ENCODE data around the gene TNRC6C. TPM values are rescaled to one million over a fixed set of nuclear protein-coding genes. Genes with fewer than 3 reads are reported as not detected.

Gene TNRC6C
- total and polyA plus RNA-seq, 2 experiments from 2014 or later: 10.1 to 16.6 TPM

DNA sequence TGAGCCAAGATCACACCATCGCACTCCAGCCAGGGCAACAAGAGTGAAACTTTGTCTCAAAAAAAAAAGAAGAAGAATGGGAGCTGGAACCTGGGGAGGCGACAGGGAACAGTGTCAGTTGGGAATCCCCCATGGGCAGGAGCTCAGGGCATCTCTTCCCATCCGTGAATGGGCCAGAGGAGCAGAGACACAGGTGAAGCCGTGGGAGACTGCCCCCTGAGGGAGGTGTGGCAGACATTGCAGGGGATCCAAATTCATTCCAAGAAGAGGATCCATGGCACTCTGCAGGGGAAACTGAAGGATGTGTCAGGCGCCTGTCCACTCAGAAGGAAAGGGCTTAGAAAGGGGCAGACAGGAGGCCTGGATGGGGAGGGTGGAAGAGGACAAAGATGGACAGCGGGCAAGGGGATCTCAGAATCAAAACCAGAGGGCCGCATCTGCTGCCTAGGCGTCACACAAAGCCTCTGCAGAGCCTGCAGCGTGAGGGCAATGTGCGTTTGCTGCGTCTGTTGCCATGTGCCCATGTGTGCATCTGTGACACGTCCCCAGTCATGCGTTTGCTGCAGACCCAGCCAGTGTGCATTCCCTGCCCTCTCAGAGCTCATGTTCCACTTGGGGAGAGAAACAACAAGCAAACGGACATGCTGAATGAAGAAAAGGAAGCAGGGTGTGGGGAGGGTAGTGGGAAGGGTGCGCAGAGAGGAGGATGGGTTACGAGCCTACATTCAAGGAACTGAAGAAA, 30.6 kb upstream of the TNRC6C start:
- H3K4me1 ChIP-seq (ENCODE audit: insufficient read depth): peaks cover 51% of the 10 kb centered on the region
- no peak overlapping the region for H3K4me2 ChIP-seq
- Mint-ChIP-seq H3K36me3 (ENCODE audit: low read depth) (peaks cover 4% of the 10 kb centered on the region; the same call in 2 of the 3 replicates), H3K9me3 (no peaks in the 10 kb centered on the region), H3K27ac (no peak overlapping the region), H3K4me1 (peaks cover 67% of the 10 kb centered on the region), H3K4me3 (no peak overlapping the region), H3K27me3 (ENCODE audit: insufficient read depth, low read depth, poor library complexity) (peaks cover 43% of the 10 kb centered on the region)
- TF ChIP-seq, protein P1, sequence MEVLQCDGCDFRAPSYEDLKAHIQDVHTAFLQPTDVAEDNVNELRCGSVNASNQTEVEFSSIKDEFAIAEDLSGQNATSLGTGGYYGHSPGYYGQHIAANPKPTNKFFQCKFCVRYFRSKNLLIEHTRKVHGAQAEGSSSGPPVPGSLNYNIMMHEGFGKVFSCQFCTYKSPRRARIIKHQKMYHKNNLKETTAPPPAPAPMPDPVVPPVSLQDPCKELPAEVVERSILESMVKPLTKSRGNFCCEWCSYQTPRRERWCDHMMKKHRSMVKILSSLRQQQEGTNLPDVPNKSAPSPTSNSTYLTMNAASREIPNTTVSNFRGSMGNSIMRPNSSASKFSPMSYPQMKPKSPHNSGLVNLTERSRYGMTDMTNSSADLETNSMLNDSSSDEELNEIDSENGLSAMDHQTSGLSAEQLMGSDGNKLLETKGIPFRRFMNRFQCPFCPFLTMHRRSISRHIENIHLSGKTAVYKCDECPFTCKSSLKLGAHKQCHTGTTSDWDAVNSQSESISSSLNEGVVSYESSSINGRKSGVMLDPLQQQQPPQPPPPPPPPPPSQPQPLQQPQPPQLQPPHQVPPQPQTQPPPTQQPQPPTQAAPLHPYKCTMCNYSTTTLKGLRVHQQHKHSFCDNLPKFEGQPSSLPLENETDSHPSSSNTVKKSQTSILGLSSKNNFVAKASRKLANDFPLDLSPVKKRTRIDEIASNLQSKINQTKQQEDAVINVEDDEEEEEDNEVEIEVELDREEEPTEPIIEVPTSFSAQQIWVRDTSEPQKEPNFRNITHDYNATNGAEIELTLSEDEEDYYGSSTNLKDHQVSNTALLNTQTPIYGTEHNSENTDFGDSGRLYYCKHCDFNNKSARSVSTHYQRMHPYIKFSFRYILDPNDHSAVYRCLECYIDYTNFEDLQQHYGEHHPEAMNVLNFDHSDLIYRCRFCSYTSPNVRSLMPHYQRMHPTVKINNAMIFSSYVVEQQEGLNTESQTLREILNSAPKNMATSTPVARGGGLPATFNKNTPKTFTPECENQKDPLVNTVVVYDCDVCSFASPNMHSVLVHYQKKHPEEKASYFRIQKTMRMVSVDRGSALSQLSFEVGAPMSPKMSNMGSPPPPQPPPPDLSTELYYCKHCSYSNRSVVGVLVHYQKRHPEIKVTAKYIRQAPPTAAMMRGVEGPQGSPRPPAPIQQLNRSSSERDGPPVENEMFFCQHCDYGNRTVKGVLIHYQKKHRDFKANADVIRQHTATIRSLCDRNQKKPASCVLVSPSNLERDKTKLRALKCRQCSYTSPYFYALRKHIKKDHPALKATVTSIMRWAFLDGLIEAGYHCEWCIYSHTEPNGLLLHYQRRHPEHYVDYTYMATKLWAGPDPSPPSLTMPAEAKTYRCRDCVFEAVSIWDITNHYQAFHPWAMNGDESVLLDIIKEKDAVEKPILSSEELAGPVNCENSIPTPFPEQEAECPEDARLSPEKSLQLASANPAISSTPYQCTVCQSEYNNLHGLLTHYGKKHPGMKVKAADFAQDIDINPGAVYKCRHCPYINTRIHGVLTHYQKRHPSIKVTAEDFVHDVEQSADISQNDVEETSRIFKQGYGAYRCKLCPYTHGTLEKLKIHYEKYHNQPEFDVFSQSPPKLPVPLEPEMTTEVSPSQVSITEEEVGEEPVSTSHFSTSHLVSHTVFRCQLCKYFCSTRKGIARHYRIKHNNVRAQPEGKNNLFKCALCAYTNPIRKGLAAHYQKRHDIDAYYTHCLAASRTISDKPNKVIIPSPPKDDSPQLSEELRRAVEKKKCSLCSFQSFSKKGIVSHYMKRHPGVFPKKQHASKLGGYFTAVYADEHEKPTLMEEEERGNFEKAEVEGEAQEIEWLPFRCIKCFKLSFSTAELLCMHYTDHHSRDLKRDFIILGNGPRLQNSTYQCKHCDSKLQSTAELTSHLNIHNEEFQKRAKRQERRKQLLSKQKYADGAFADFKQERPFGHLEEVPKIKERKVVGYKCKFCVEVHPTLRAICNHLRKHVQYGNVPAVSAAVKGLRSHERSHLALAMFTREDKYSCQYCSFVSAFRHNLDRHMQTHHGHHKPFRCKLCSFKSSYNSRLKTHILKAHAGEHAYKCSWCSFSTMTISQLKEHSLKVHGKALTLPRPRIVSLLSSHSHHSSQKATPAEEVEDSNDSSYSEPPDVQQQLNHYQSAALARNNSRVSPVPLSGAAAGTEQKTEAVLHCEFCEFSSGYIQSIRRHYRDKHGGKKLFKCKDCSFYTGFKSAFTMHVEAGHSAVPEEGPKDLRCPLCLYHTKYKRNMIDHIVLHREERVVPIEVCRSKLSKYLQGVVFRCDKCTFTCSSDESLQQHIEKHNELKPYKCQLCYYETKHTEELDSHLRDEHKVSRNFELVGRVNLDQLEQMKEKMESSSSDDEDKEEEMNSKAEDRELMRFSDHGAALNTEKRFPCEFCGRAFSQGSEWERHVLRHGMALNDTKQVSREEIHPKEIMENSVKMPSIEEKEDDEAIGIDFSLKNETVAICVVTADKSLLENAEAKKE (CRISPR knock-in tag; IDR thresholded peaks at IDR 0.05): no peak
- TF ChIP-seq CTCF (conservative IDR thresholded peaks at IDR 0.05; ENCODE audit: low read depth in 2 of 2): peak; percentile 9 to 14; a peak in 1 of 4 replicates
- no peaks in the 10 kb centered on the region for H3K36me3 ChIP-seq (ENCODE audit: insufficient read depth)
- no peak for DNase-seq (ENCODE audit: low spot score)
- no peak overlapping the region for H3K27ac ChIP-seq (ENCODE audit: low read depth)
- ATAC-seq: no peak
- peaks cover 4% of the 10 kb centered on the region; the same call in 1 of the 2 replicates for H3F3A ChIP-seq (replicated peaks; ENCODE audit: low read depth)
- no peak overlapping the region for H3K4me3 ChIP-seq
- peak overlapping the region; percentile 69; the same call in 1 of the 2 replicates for H2AFZ ChIP-seq
- H3K9me2 ChIP-seq (ENCODE audit: insufficient read depth): 0 out of 2 replicates have a peak, but pooled peaks cover 4% of the 10 kb centered on the region
- no peaks in the 10 kb centered on the region for H4K20me1 ChIP-seq (replicated peaks; ENCODE audit: insufficient read depth)
- peaks cover 5% of the 10 kb centered on the region; the same call in 1 of the 2 replicates for H3K27me3 ChIP-seq (ENCODE audit: insufficient read depth)
- no peaks in the 10 kb centered on the region for H3K79me2 ChIP-seq (replicated peaks; ENCODE audit: insufficient read depth)

Measured in GM23338 (cell line).